CD14-positive monocyte (primary cell): Measurements from ENCODE around the gene FAM53B. TPM values are rescaled to one million over a fixed set of nuclear protein-coding genes. Genes with fewer than 3 reads are reported as not detected.

Source experiments
- DNase-seq, 3 donors: peaks; one replicate each; pipeline ENCODE4 v3.0.0-alpha.2; 2011 to 2022
- H2AFZ ChIP-seq: 2 replicates; pipeline ENCODE4 v1.6.0; 2012; ENCODE audit warnings: mild to moderate bottlenecking, low read depth, low read length, inconsistent platforms; ENCODE audit not compliant: insufficient read depth, poor library complexity, severe bottlenecking
- H3K27ac ChIP-seq, 2 donors: 1 replicate in 1 of 2; 2 replicates in 1 of 2; pipeline ENCODE4 v1.5.1; 2012 to 2013; ENCODE audit warnings: low read length in 2 of 2, control low read depth in 1 of 2, inconsistent platforms in 1 of 2, low read depth in 1 of 2, mild to moderate bottlenecking in 1 of 2
- H3K27me3 ChIP-seq, 2 donors: one replicate each; pipeline versions ENCODE4 v1.6.0 to v1.6.1; 2011 to 2013; ENCODE audit warnings: low read length in 2 of 2; ENCODE audit not compliant: control insufficient read depth in 2 of 2, insufficient read depth in 2 of 2
- H3K36me3 ChIP-seq, 2 donors: replicated peaks in 1 of 2; 1 replicate in 1 of 2; 2 replicates in 1 of 2; pipeline versions ENCODE4 v1.5.1 to v1.6.1; 2012 to 2013; ENCODE audit warnings: low read length in 2 of 2, control low read depth in 1 of 2, inconsistent platforms in 1 of 2, mild to moderate bottlenecking in 1 of 2; ENCODE audit not compliant: insufficient read depth in 2 of 2, control insufficient read depth in 1 of 2
- H3K4me1 ChIP-seq, 2 donors: 1 replicate in 1 of 2; 2 replicates in 1 of 2; pipeline versions ENCODE4 v1.5.1 to v1.6.1; 2012 to 2013; ENCODE audit warnings: low read length in 2 of 2, control low read depth in 1 of 2, inconsistent platforms in 1 of 2, mild to moderate bottlenecking in 1 of 2, moderate library complexity in 1 of 2; ENCODE audit not compliant: insufficient read depth in 2 of 2, control insufficient read depth in 1 of 2
- H3K4me2 ChIP-seq: replicated peaks from 2 replicates; pipeline ENCODE3; 2012; ENCODE audit warnings: low read length, moderate library complexity, mild to moderate bottlenecking; ENCODE audit not compliant: poor library complexity, severe bottlenecking; ENCODE audit errors: extremely low read depth
- H3K4me3 ChIP-seq, 3 experiments: fragments of 200-600 bp in 1 of 3; sonication (generic) in 1 of 3; replicated peaks in 1 of 3; 1 replicate in 2 of 3; 2 replicates in 1 of 3; pipeline ENCODE4 v1.5.1; 2011 to 2013; ENCODE audit warnings: low read length in 3 of 3, mild to moderate bottlenecking in 3 of 3, control low read depth in 2 of 3, low read depth in 2 of 3, inconsistent platforms in 1 of 3, moderate library complexity in 1 of 3
- H3K79me2 ChIP-seq: 2 replicates; pipeline ENCODE4 v1.6.0; 2012; ENCODE audit warnings: mild to moderate bottlenecking, control low read depth, inconsistent platforms, low read length, moderate library complexity; ENCODE audit not compliant: insufficient read depth
- H3K9ac ChIP-seq: 2 replicates; pipeline ENCODE4 v1.6.0; 2017; ENCODE audit warnings: low read length, mild to moderate bottlenecking; ENCODE audit not compliant: insufficient read depth, poor library complexity, severe bottlenecking
- H3K9me3 ChIP-seq, 2 donors: replicated peaks in 1 of 2; 1 replicate in 1 of 2; 2 replicates in 1 of 2; pipeline versions ENCODE4 v1.5.1 to v1.6.1; 2012 to 2013; ENCODE audit warnings: low read length in 2 of 2, control low read depth in 1 of 2; ENCODE audit not compliant: control insufficient read depth in 1 of 2, insufficient read depth in 1 of 2
- H4K20me1 ChIP-seq: 2 replicates; pipeline ENCODE4 v1.6.0; 2012; ENCODE audit warnings: mild to moderate bottlenecking, low read length, control low read depth, moderate library complexity; ENCODE audit not compliant: insufficient read depth
- H3K27ac Mint-ChIP-seq, 7 donors: one replicate each; pipeline ENCODE4 v1.8.0; 2020; ENCODE audit warnings: mild to moderate bottlenecking in 7 of 7, mixed read lengths in 7 of 7, moderate library complexity in 6 of 7, inconsistent platforms in 2 of 7
- H3K27me3 Mint-ChIP-seq, 3 donors: one replicate each; pipeline ENCODE4 v1.8.0; 2021 to 2022; ENCODE audit warnings: low read depth in 3 of 3, mild to moderate bottlenecking in 3 of 3, mixed read lengths in 3 of 3, moderate library complexity in 3 of 3, inconsistent platforms in 1 of 3
- H3K36me3 Mint-ChIP-seq, 2 donors: one replicate each; pipeline ENCODE4 v1.8.0; 2020; ENCODE audit warnings: mixed read lengths in 2 of 2, inconsistent platforms in 1 of 2, mild to moderate bottlenecking in 1 of 2
- H3K4me1 Mint-ChIP-seq: one replicate; pipeline ENCODE4 v1.8.0; 2020; ENCODE audit warnings: mild to moderate bottlenecking, mixed read lengths
- H3K4me3 Mint-ChIP-seq, 2 donors: one replicate each; pipeline ENCODE4 v1.8.0; 2020; ENCODE audit warnings: mild to moderate bottlenecking in 2 of 2, mixed read lengths in 2 of 2, moderate library complexity in 1 of 2
- H3K9me3 Mint-ChIP-seq, 7 donors: one replicate each; pipeline ENCODE4 v1.8.0; 2020 to 2022; ENCODE audit warnings: mixed read lengths in 7 of 7, mild to moderate bottlenecking in 6 of 7, moderate library complexity in 6 of 7, inconsistent platforms in 2 of 7
- CTCF ChIP-seq: fragments of 200-600 bp; IDR thresholded peaks from one replicate; pipeline ENCODE4 v1.8.0; 2022; ENCODE audit warnings: antibody characterized with exemption, mild to moderate bottlenecking
- WGBS: methylation state at CpG from one replicate; pipeline ENCODE4 v1.1.5; 2013; ENCODE audit warnings: missing lambda C conversion rate; ENCODE audit not compliant: insufficient coverage; 5-methylcytosine and 5-hydroxymethylcytosine counted together
- intact Hi-C, 2 donors: fragments of 100-400 bp; cut with micrococcal nuclease; formaldehyde crosslinking; loops; one replicate each; pipeline versions ENCODE4 v1.15.0 to v1.15.1; 2023
- polyA plus RNA-seq, 3 donors: library from polyadenylated mRNA; depleted of rRNA in 1 of 3; unstranded in 2 of 3; stranded (reverse) in 1 of 3; fragments of 300-500 nt in 2 of 3; fragments of >200 nt in 1 of 3; fragmentation: Illumina TruSeq in 2 of 3; gene quantifications; 1 replicate in 2 of 3; 2 replicates in 1 of 3; pipeline ENCODE4 v1.2.3, GENCODE V29; 2012 to 2021

FAM53B gene
- polyA plus RNA-seq, 3 donors: 5.8 to 23.3 (median 12.6) TPM

- H3K4me3 Mint-ChIP-seq: no peak overlapping the region
- H3K4me2 ChIP-seq: no peak overlapping the region
- TF ChIP-seq CTCF: no peak
- no peaks in the 10 kb centered on the region for H3K36me3 ChIP-seq
- peaks cover 1 to 4% (median 3%) of the 10 kb centered on the region in 3 donors for H3K27me3 Mint-ChIP-seq
- intact Hi-C loops: no loop called here
- H3K9me3 Mint-ChIP-seq: peaks cover 0 to 8% (median 0%) of the 10 kb centered on the region in 7 donors
- no peaks in the 10 kb centered on the region for H4K20me1 ChIP-seq
- no peak for DNase-seq
- H3K4me1 ChIP-seq: peaks cover 8 to 9% of the 10 kb centered on the region in 2 donors
- H2AFZ ChIP-seq: no peak overlapping the region
- 96% methylated on average over 13 of the region's 17 CpGs for WGBS
- H3K9me3 ChIP-seq: no peaks in the 10 kb centered on the region
- no peak overlapping the region for H3K27ac ChIP-seq
- no peaks in the 10 kb centered on the region for H3K79me2 ChIP-seq
- H3K4me1 Mint-ChIP-seq: peaks cover 16% of the 10 kb centered on the region
- H3K36me3 Mint-ChIP-seq: peaks cover 0 to 3% of the 10 kb centered on the region in 2 donors
- H3K27ac Mint-ChIP-seq: no peak overlapping the region
- no peaks in the 10 kb centered on the region for H3K27me3 ChIP-seq
- no peak overlapping the region for H3K9ac ChIP-seq
- no peak overlapping the region for H3K4me3 ChIP-seq
Observed at GRCh38 chr10:124593431-124593985, 150.7 kb downstream of the FAM53B start.

- WGBS: 95% methylated on average over 20 of the region's 26 CpGs
Observed at GRCh38 chr10:124592736-124593430, 151.3 kb downstream of the FAM53B start.

More at GRCh38 chr10:124592736-124593430, 151.3 kb downstream of the FAM53B start:
- intact Hi-C loops: no loop called here
- peaks cover 0 to 3% of the 10 kb centered on the region in 2 donors for H3K36me3 Mint-ChIP-seq
- no peak for TF ChIP-seq CTCF
- Histone ChIP-seq H3K9ac (no peak overlapping the region), H2AFZ (no peak overlapping the region), H3K79me2 (no peaks in the 10 kb centered on the region), H3K27me3 (no peaks in the 10 kb centered on the region), H3K36me3 (no peaks in the 10 kb centered on the region), H3K27ac (no peak overlapping the region), H3K4me1 (peaks cover 8 to 11% of the 10 kb centered on the region in 2 donors), H4K20me1 (no peaks in the 10 kb centered on the region), H3K4me3 (no peak overlapping the region), H3K9me3 (no peaks in the 10 kb centered on the region), H3K4me2 (no peak overlapping the region)
- H3K27ac Mint-ChIP-seq: peak overlapping the region in 2 of 7 donors; percentile 50 to 63
- H3K4me1 Mint-ChIP-seq: peaks cover 20% of the 10 kb centered on the region
- no peak for DNase-seq
- H3K27me3 Mint-ChIP-seq: peaks cover 1 to 4% (median 3%) of the 10 kb centered on the region in 3 donors
- H3K4me3 Mint-ChIP-seq: no peak overlapping the region
- H3K9me3 Mint-ChIP-seq: peaks cover 0 to 8% (median 1%) of the 10 kb centered on the region in 7 donors
